SK-N-SH (cell line): ENCODE measurements around the gene LSM2. TPM values are rescaled to one million over a fixed set of nuclear protein-coding genes. Genes with fewer than 3 reads are reported as not detected.

Experiments used
- CTCF ChIA-PET: fragments of 300-600, 350-600 bp; formaldehyde crosslinking; extraction: SDS; loops from one replicate; lab custom pipeline; 2021; lab: Yijun Ruan, JAX
- POLR2A ChIA-PET: fragments of 350-600 bp; sonication (Branson Sonifier 250); formaldehyde crosslinking; extraction: SDS; loops from one replicate; lab custom pipeline; 2020; ENCODE audit warnings: antibody characterized with exemption, inconsistent platforms; lab: Yijun Ruan, JAX
- DNase-seq: peaks from one replicate; pipeline ENCODE4 v3.0.0; 2012
- H2AFZ ChIP-seq: fragments of 200-600 bp; sonication (generic); 2 replicates; pipeline ENCODE4 v1.8.1; 2016; ENCODE audit warnings: antibody characterized with exemption, mild to moderate bottlenecking, low read depth
- H3F3A ChIP-seq: fragments of 200-600 bp; sonication (generic); replicated peaks from 2 replicates; pipeline ENCODE3; 2016; ENCODE audit warnings: antibody characterized with exemption, mild to moderate bottlenecking; ENCODE audit not compliant: insufficient read depth
- H3K27ac ChIP-seq, 2 experiments: fragments of 200-500 bp in 1 of 2; fragments of 200-600 bp in 1 of 2; sonication (Bioruptor generic) in 1 of 2; sonication (generic), shearing (Covaris generic) in 1 of 2; 2 replicates each; pipeline versions ENCODE4 v1.5.1 to v1.6.1; 2014 to 2016; ENCODE audit warnings: low read depth in 2 of 2, inconsistent platforms in 1 of 2, low read length in 1 of 2, mild to moderate bottlenecking in 1 of 2, mixed read lengths in 1 of 2
- H3K27me3 ChIP-seq: fragments of 200-600 bp; sonication (generic), shearing (Covaris generic); 2 replicates; pipeline ENCODE4 v1.6.1; 2016; ENCODE audit warnings: mixed run types; ENCODE audit not compliant: insufficient read depth
- H3K36me3 ChIP-seq, 2 experiments: fragments of 200-500 bp in 1 of 2; fragments of 200-600 bp in 1 of 2; sonication (Bioruptor generic) in 1 of 2; sonication (generic) in 1 of 2; replicated peaks in 1 of 2; 2 replicates each; pipeline versions ENCODE3 to v1.5.1; 2014 to 2016; ENCODE audit warnings: low read length in 1 of 2, mild to moderate bottlenecking in 1 of 2; ENCODE audit not compliant: insufficient read depth in 2 of 2, control insufficient read depth in 1 of 2
- H3K4me1 ChIP-seq, 2 experiments: fragments of 200-500 bp in 1 of 2; fragments of 200-600 bp in 1 of 2; sonication (Bioruptor generic) in 1 of 2; sonication (generic), shearing (Covaris generic) in 1 of 2; 2 replicates each; pipeline versions ENCODE4 v1.5.1 to v1.6.1; 2014 to 2016; ENCODE audit warnings: low read depth in 1 of 2, low read length in 1 of 2, mixed run types in 1 of 2; ENCODE audit not compliant: insufficient read depth in 2 of 2, control insufficient read depth in 1 of 2
- H3K4me2 ChIP-seq: fragments of 200-600 bp; sonication (generic), shearing (Covaris generic); 2 replicates; pipeline ENCODE4 v1.6.1; 2017; ENCODE audit warnings: mixed run types
- H3K4me3 ChIP-seq, 2 experiments: fragments of 200-500 bp in 1 of 2; fragments of 200-600 bp in 1 of 2; sonication (Bioruptor generic) in 1 of 2; sonication (generic), shearing (Covaris generic) in 1 of 2; 2 replicates each; pipeline versions ENCODE4 v1.5.1 to v1.8.1; 2014 to 2016; ENCODE audit warnings: low read depth in 2 of 2, inconsistent platforms in 1 of 2, low read length in 1 of 2, mild to moderate bottlenecking in 1 of 2, mixed read lengths in 1 of 2, moderate library complexity in 1 of 2
- H3K79me2 ChIP-seq: fragments of 200-600 bp; sonication (generic); 2 replicates; pipeline ENCODE4 v1.8.1; 2017; ENCODE audit warnings: mild to moderate bottlenecking; ENCODE audit not compliant: insufficient read depth
- H3K9ac ChIP-seq: fragments of 200-600 bp; sonication (generic); 2 replicates; pipeline ENCODE4 v1.6.1; 2017; ENCODE audit warnings: mixed run types
- H3K9me2 ChIP-seq: fragments of 200-600 bp; sonication (generic); 2 replicates; pipeline ENCODE4 v1.6.1; 2017; ENCODE audit warnings: mixed run types
- H3K9me3 ChIP-seq: fragments of 200-600 bp; sonication (generic); 2 replicates; pipeline ENCODE4 v1.6.1; 2017; ENCODE audit warnings: mixed run types, mild to moderate bottlenecking, moderate library complexity
- H4K20me1 ChIP-seq: fragments of 200-600 bp; sonication (generic); 2 replicates; pipeline ENCODE4 v1.6.1; 2017; ENCODE audit warnings: mild to moderate bottlenecking, mixed run types; ENCODE audit not compliant: insufficient read depth
- CHD2 ChIP-seq: fragments of 150-350 bp; IDR thresholded peaks from 2 replicates; pipeline ENCODE4 v1.6.1; 2018; ENCODE audit warnings: low read length; ENCODE audit not compliant: partially characterized antibody
- CTCF ChIP-seq: fragments of 200-600 bp; sonication (generic); IDR thresholded peaks from 2 replicates; pipeline ENCODE4 v1.6.1; 2017; ENCODE audit warnings: antibody characterized with exemption, mild to moderate bottlenecking, moderate library complexity
- ELF1 ChIP-seq: IDR thresholded peaks from 2 replicates; pipeline ENCODE4 v1.4.0; 2012
- EZH2phosphoT487 ChIP-seq: fragments of 200-600 bp; sonication (generic); IDR thresholded peaks from 2 replicates; pipeline ENCODE4 v1.6.1; 2017; ENCODE audit warnings: low read depth, mixed run types, mild to moderate bottlenecking, antibody characterized with exemption, moderate library complexity, borderline replicate concordance
- FOSL2 ChIP-seq: IDR thresholded peaks from 2 replicates; pipeline ENCODE4 v1.4.0; 2012; ENCODE audit warnings: low read depth, mild to moderate bottlenecking, moderate library complexity, borderline replicate concordance
- GABPA ChIP-seq: IDR thresholded peaks from 2 replicates; pipeline ENCODE4 v1.4.0; 2012; ENCODE audit warnings: low read depth, mild to moderate bottlenecking
- JUND ChIP-seq: IDR thresholded peaks from 2 replicates; pipeline ENCODE4 v1.4.0; 2012
- MAX ChIP-seq: IDR thresholded peaks from 2 replicates; pipeline ENCODE4 v1.4.0; 2012; ENCODE audit warnings: low read depth
- MEF2A ChIP-seq: IDR thresholded peaks from 2 replicates; pipeline ENCODE4 v1.4.0; 2012; ENCODE audit warnings: low read depth, borderline replicate concordance
- MXI1 ChIP-seq: IDR thresholded peaks from 2 replicates; pipeline ENCODE4 v1.6.1; 2012; ENCODE audit warnings: mild to moderate bottlenecking, low read depth, low read length, improper control_type of control experiment
- NFIC ChIP-seq: IDR thresholded peaks from 2 replicates; pipeline ENCODE4 v1.4.0; 2012; ENCODE audit warnings: borderline replicate concordance
- POLR2AphosphoS5 ChIP-seq: IDR thresholded peaks from 2 replicates; pipeline ENCODE4 v1.6.1; 2012; ENCODE audit warnings: low read depth, low read length
- RAD21 ChIP-seq: IDR thresholded peaks from 2 replicates; pipeline ENCODE4 v1.6.1; 2012; ENCODE audit warnings: mild to moderate bottlenecking, low read length
- RCOR1 ChIP-seq: fragments of 150-350 bp; IDR thresholded peaks from 2 replicates; pipeline ENCODE4 v1.6.1; 2017; ENCODE audit warnings: antibody characterized with exemption, low read length
- SIN3A ChIP-seq: IDR thresholded peaks from 2 replicates; pipeline ENCODE4 v1.6.1; 2012; ENCODE audit warnings: low read depth, mild to moderate bottlenecking, low read length, moderate library complexity, borderline replicate concordance
- SMC3 ChIP-seq: IDR thresholded peaks from 2 replicates; pipeline ENCODE4 v1.6.1; 2012; ENCODE audit warnings: low read depth, low read length, improper control_type of control experiment
- TCF12 ChIP-seq: IDR thresholded peaks from 2 replicates; pipeline ENCODE4 v1.4.0; 2012
- YY1 ChIP-seq: IDR thresholded peaks from 2 replicates; pipeline ENCODE4 v1.4.0; 2012; ENCODE audit warnings: low read depth, mild to moderate bottlenecking
- WGBS: methylation state at CpG from one replicate; pipeline ENCODE4 v1.1.6; 2017; ENCODE audit warnings: low lambda C conversion rate; 5-methylcytosine and 5-hydroxymethylcytosine counted together
- polyA plus RNA-seq, 3 experiments: library from polyadenylated mRNA; depleted of rRNA; stranded (reverse); fragments of >200 nt; gene quantifications; 2 replicates each; pipeline ENCODE4 v1.2.3, GENCODE V29; 2012
- TF ChIP-seq, protein P1 (sequence below): IDR thresholded peaks from 2 replicates; pipeline ENCODE4 v1.4.0; 2012; ENCODE audit warnings: low read depth, borderline replicate concordance
- TF ChIP-seq, protein P2 (sequence below): IDR thresholded peaks from 2 replicates; pipeline ENCODE4; 2012

The LSM2 gene
- polyA plus RNA-seq, 1 of the 3 experiments (the other 2 are of a cell fraction), result 79.1 TPM

- no peaks in the 10 kb centered on the region for H3K9me2 ChIP-seq
- peak overlapping the region; percentile 66 to 96 for H3K4me3 ChIP-seq
- H3K36me3 ChIP-seq, result peaks cover 23 to 51% of the 10 kb centered on the region in 2 experiments
- ChIA-PET POLR2A (interaction anchor here (0.7 to 3.2 kb wide), 6 partner anchors 8 to 100 kb away, joined by 3 to 16 read pairs (median 4); partner anchors contain the start of gene NEU1), CTCF (interaction anchor here (0.8 to 1.4 kb wide), 5 partner anchors 27 to 155 kb away, joined by 3 to 4 read pairs (median 3); partner anchors contain the start of gene LY6G5C)
- H2AFZ ChIP-seq, result no peak overlapping the region
- H3K9me3 ChIP-seq, result no peaks in the 10 kb centered on the region
- H3K27ac ChIP-seq, result peak overlapping the region in 1 of 2 experiments; percentile 90; a peak in 2 of 4 replicates
- H3K4me2 ChIP-seq, result peak overlapping the region; percentile 99
- no peaks in the 10 kb centered on the region for H3K27me3 ChIP-seq
- TF ChIP-seq POLR2AphosphoS5 (peak; percentile 21; the same call in 1 of the 2 replicates), CHD2 (no peak), YY1 (no peak), MAX (peak; percentile 36; the same call in 1 of the 2 replicates)
- no peak for DNase-seq
- peaks cover 63% of the 10 kb centered on the region for H3F3A ChIP-seq
- H3K79me2 ChIP-seq, result peaks cover 55% of the 10 kb centered on the region
- peaks cover 14 to 25% of the 10 kb centered on the region in 2 experiments; a peak in 2 of 4 replicates for H3K4me1 ChIP-seq
- WGBS, result 4% methylated on average over 14 of the region's 14 CpGs
- H3K9ac ChIP-seq, result peak overlapping the region; percentile 88
- H4K20me1 ChIP-seq, result peaks cover 52% of the 10 kb centered on the region
Measured at GRCh38 chr6:31836047-31836473, 29.3 kb upstream of the LSM2 start.

DNA sequence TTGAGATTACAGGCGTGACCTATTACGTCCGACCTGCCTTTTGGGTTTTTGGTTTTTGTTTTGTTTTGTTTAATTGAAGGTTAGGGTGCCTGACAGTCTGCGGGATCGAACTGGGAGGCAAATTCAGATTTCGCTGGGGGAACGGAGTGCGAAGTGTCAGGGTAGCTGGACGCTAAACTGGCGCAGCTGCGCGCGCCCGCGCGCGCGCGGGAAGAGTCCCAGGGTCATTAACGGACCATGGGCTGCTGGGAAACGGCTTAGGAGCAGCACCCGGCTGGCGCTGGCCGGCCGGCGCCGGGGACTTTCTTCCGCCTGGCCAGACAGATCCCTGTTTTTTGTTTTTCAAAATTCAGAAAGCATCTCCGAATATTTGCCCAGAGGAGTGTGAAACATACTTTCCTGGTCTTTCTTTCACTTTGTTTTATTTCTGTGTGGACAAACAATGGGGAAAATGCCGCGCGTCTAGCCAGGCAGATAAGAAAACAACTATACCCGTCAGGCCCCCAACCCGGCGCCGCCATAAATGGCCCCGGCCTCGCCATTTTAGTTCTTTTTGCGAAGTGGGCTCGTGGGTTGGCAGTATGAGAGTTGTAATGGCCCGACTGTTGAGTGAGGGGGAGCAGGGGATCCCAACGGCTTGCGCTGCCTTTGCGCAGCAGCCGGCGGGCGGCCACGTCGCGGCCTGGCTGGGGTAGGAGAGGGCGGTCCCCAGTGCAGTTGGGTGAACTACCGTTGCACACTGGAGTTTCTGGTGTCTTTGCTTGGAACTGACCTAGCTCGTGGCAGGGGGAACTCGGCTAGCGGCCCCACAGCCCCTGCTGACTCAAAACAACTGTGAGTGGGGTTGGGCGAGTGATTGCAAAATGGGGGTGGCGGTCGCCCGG is 27.8 kb upstream of the LSM2 start:
- peaks cover 18 to 27% of the 10 kb centered on the region in 2 experiments; a peak in 2 of 4 replicates for H3K4me1 ChIP-seq
- peak overlapping the region; percentile 99 for H3K4me2 ChIP-seq
- peaks cover 69% of the 10 kb centered on the region for H3K79me2 ChIP-seq
- H3K36me3 ChIP-seq, result peaks cover 20 to 37% of the 10 kb centered on the region in 2 experiments
- peaks cover 38% of the 10 kb centered on the region for H4K20me1 ChIP-seq
- no peaks in the 10 kb centered on the region for H3K27me3 ChIP-seq
- peaks cover 48% of the 10 kb centered on the region for H3F3A ChIP-seq
- ChIA-PET POLR2A (interaction anchor here (0.9 to 3.2 kb wide), 11 partner anchors 19 to 1277 kb away, joined by 3 to 16 read pairs (median 4); partner anchors contain the start of genes C6orf47, DDAH2, DDX39B and HSPA1A), CTCF (interaction anchor here (0.6 to 1.9 kb wide), 5 partner anchors 22 to 155 kb away, joined by 3 to 8 read pairs (median 4); partner anchors contain the start of gene DDAH2)
- H3K9me3 ChIP-seq, result no peaks in the 10 kb centered on the region
- peak overlapping the region; percentile 90 for H3K27ac ChIP-seq
- H3K9ac ChIP-seq, result peak overlapping the region; percentile 88
- peak overlapping the region; percentile 66 to 96 for H3K4me3 ChIP-seq
- no peaks in the 10 kb centered on the region for H3K9me2 ChIP-seq
- peak overlapping the region; percentile 86 for H2AFZ ChIP-seq
- WGBS, result 3% methylated on average over 49 of the region's 59 CpGs
- peak; percentile 95 for DNase-seq
- TF ChIP-seq MAX (peak; percentile 53), RCOR1 (0 out of 2 replicates have a peak, but pooled peaks have one; percentile 6), EZH2phosphoT487 (no peak), FOSL2 (no peak), YY1 (peak; percentile 94), NFIC (no peak), ELF1 (peak; percentile 38; the same call in 1 of the 2 replicates), SIN3A (peak; percentile 84; the same call in 1 of the 2 replicates), JUND (no peak), MEF2A (0 out of 2 replicates have a peak, but pooled peaks have one; percentile 31), RAD21 (no peak), GABPA (no peak), TCF12 (no peak), CTCF (no peak), SMC3 (no peak), MXI1 (peak; percentile 63)
- TF ChIP-seq, protein P1, sequence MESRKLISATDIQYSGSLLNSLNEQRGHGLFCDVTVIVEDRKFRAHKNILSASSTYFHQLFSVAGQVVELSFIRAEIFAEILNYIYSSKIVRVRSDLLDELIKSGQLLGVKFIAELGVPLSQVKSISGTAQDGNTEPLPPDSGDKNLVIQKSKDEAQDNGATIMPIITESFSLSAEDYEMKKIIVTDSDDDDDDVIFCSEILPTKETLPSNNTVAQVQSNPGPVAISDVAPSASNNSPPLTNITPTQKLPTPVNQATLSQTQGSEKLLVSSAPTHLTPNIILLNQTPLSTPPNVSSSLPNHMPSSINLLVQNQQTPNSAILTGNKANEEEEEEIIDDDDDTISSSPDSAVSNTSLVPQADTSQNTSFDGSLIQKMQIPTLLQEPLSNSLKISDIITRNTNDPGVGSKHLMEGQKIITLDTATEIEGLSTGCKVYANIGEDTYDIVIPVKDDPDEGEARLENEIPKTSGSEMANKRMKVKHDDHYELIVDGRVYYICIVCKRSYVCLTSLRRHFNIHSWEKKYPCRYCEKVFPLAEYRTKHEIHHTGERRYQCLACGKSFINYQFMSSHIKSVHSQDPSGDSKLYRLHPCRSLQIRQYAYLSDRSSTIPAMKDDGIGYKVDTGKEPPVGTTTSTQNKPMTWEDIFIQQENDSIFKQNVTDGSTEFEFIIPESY, result no peak
- TF ChIP-seq, protein P2, sequence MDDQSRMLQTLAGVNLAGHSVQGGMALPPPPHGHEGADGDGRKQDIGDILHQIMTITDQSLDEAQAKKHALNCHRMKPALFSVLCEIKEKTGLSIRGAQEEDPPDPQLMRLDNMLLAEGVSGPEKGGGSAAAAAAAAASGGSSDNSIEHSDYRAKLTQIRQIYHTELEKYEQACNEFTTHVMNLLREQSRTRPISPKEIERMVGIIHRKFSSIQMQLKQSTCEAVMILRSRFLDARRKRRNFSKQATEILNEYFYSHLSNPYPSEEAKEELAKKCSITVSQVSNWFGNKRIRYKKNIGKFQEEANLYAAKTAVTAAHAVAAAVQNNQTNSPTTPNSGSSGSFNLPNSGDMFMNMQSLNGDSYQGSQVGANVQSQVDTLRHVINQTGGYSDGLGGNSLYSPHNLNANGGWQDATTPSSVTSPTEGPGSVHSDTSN, result peak; percentile 26; the same call in 1 of the 2 replicates
